Activated T-cell treated with anti-CD3 and anti-CD28 coated beads, Interleukin-2, amount 50 U/mL, for 24 hours (primary cell): ENCODE measurements around the gene EFHB.
A peak's percentile ranks its signal among the peaks of the same experiment; 100 is the strongest.
"Not testable (repeated sequence)": the region's sequence is repeated elsewhere in the genome, so short reads cannot be mapped to it uniquely, and the experiment has no call there.

Experiments
- DNase-seq: peaks from one replicate; pipeline ENCODE4 v3.0.0-alpha.2; 2020
- H3K27ac Mint-ChIP-seq: 2 replicates; pipeline ENCODE4 v1.8.0; 2020; ENCODE audit warnings: mild to moderate bottlenecking, mixed read lengths
- H3K27me3 Mint-ChIP-seq: 2 replicates; pipeline ENCODE4 v1.8.0; 2020; ENCODE audit warnings: mixed read lengths
- H3K36me3 Mint-ChIP-seq: 2 replicates; pipeline ENCODE4 v1.8.0; 2020; ENCODE audit warnings: low read depth, mixed read lengths
- H3K4me1 Mint-ChIP-seq: 2 replicates; pipeline ENCODE4 v1.8.0; 2020; ENCODE audit warnings: low read depth, mixed read lengths
- H3K4me3 Mint-ChIP-seq: 2 replicates; pipeline ENCODE4 v1.8.0; 2020; ENCODE audit warnings: mild to moderate bottlenecking, moderate library complexity, mixed read lengths
- H3K9me3 Mint-ChIP-seq: 2 replicates; pipeline ENCODE4 v1.8.0; 2020; ENCODE audit warnings: mixed read lengths

EFHB gene

DNA sequence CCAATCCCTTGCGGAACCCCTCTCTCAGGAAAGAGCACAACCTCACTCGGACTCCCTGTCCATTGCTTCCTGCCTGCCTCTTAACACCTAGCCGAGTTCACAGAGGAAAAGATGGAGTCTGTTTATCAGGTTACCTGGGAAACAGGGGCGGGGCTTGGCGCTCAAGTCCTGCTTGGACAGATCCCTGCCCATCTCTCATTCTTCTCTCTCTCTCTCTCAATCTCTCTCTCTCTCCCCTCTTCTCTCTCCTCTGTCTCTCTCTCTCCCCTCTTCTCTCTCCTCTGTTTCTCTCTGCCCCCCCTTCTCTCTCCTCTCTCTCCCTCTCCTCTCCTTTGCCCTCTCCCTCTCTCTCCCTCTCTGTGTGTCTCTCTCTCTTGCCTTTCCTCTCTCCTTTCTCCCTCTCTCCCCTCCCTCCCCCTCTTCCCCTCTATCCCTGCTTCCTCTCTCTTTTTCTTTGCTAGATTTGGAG, at the start of gene EFHB:
TSS of gene EFHB (minus strand) at position 120 of the 469 bp plus-strand sequence. CDS start 199 bp downstream, outside the sequence.
- Mint-ChIP-seq H3K9me3 (no peaks in the 10 kb centered on the region), H3K27ac (no peak within 1 kb of the TSS), H3K27me3 (peaks cover 15% of the 10 kb centered on the region), H3K4me1 (peaks cover 48% of the 10 kb centered on the region), H3K4me3 (no peak within 1 kb of the TSS), H3K36me3 (no peaks in the 10 kb centered on the region)
- DNase-seq: no peak

DNA sequence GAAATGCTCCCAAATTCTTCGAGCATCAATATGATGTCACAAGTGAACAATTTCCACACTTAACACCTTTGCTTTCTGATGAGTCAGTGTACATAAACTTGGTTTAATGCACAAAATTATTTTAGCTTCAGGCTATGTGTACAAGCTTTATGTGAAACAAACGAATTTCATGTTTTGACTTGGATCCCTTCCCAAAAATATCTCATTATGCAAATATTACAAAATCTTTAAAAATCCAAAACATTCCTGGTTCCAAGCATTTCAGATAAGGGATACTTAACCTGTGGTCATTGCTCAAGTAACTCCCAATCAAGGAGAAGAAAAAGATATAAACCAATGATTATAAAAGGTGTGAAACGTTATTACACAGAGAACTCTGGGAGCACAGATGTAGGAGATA, 38.0 kb upstream of the EFHB start:
- H3K4me1 Mint-ChIP-seq: peaks cover 35% of the 10 kb centered on the region
- no peak for DNase-seq
- no peaks in the 10 kb centered on the region for H3K27me3 Mint-ChIP-seq
- no peak overlapping the region for H3K4me3 Mint-ChIP-seq
- H3K36me3 Mint-ChIP-seq: peaks cover 74% of the 10 kb centered on the region
- H3K9me3 Mint-ChIP-seq: no peaks in the 10 kb centered on the region
- H3K27ac Mint-ChIP-seq: no peak overlapping the region

- no peaks in the 10 kb centered on the region for H3K9me3 Mint-ChIP-seq
- H3K4me3 Mint-ChIP-seq: no peak overlapping the region
- peak overlapping the region; percentile 28 for H3K27ac Mint-ChIP-seq
- H3K4me1 Mint-ChIP-seq: peaks cover 52% of the 10 kb centered on the region
- H3K27me3 Mint-ChIP-seq: no peaks in the 10 kb centered on the region
- H3K36me3 Mint-ChIP-seq: peaks cover 78% of the 10 kb centered on the region
- no peak for DNase-seq
These were observed 36.3 kb upstream of the EFHB start for GRCh38 chr3:19970327-19970726.

GRCh38 chr3:19967812-19968211, 33.8 kb upstream of the EFHB start:
- H3K9me3 Mint-ChIP-seq: no peaks in the 10 kb centered on the region
- H3K36me3 Mint-ChIP-seq: peaks cover 65% of the 10 kb centered on the region
- H3K27ac Mint-ChIP-seq: peak overlapping the region; percentile 65
- no peak overlapping the region for H3K4me3 Mint-ChIP-seq
- no peak for DNase-seq
- no peaks in the 10 kb centered on the region for H3K27me3 Mint-ChIP-seq
- H3K4me1 Mint-ChIP-seq: peaks cover 62% of the 10 kb centered on the region

GRCh38 chr3:19967208-19967607, 33.2 kb upstream of the EFHB start:
- Mint-ChIP-seq H3K27me3 (no peaks in the 10 kb centered on the region), H3K27ac (peak overlapping the region; percentile 37), H3K4me3 (no peak overlapping the region), H3K36me3 (peaks cover 64% of the 10 kb centered on the region), H3K4me1 (peaks cover 61% of the 10 kb centered on the region), H3K9me3 (no peaks in the 10 kb centered on the region)
- DNase-seq: no peak

- Mint-ChIP-seq H3K4me1 (peaks cover 74% of the 10 kb centered on the region), H3K27me3 (no peaks in the 10 kb centered on the region), H3K9me3 (no peaks in the 10 kb centered on the region), H3K4me3 (no peak overlapping the region), H3K36me3 (peaks cover 77% of the 10 kb centered on the region), H3K27ac (no peak overlapping the region)
- DNase-seq: no peak
These were observed 27.9 kb upstream of the EFHB start for GRCh38 chr3:19961960-19962359.

DNA sequence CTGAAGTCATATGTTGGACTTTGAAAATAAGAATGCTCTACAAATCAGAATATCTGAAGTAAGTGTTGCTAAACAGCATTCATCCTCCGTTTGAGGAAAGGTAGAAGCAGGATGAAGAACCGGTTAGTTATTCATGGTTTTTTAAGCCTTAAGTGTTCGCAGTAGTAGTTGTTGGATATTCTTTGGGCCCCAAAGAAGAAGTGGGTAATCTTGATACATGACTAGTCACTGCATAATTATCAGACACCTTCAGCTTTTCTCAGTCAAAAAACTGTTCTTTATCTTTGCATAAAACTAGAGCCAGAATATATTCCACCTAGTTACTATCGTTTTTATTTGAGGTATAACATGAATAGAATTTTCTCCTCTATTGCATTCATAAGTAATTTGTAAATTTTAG, 26.7 kb upstream of the EFHB start:
- Mint-ChIP-seq H3K27me3 (no peaks in the 10 kb centered on the region), H3K27ac (peak overlapping the region; percentile 37), H3K36me3 (peaks cover 77% of the 10 kb centered on the region), H3K9me3 (no peaks in the 10 kb centered on the region), H3K4me1 (peaks cover 68% of the 10 kb centered on the region), H3K4me3 (no peak overlapping the region)
- DNase-seq: no peak

DNA sequence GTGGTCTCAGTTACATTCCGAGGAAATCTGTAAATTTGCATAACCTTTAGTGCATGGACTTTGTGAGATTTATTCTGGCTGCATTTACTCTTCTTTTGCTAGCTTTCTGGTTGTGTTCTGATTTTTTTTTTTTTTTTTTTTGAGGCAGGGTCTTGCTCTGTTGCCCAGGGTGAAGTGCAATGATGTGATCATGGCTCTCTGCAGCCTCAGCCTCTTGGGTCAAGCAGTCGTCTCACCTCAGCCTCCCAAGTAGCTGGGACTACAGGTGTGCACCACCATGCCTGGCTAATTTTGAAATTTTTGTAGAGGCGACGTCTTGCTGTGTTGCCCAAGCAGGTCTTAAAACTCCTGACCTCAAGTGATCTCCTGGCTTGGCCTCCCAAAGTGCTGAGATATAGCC, 25.5 kb upstream of the EFHB start:
- DNase-seq: no peak
- no peaks in the 10 kb centered on the region for H3K9me3 Mint-ChIP-seq
- H3K36me3 Mint-ChIP-seq: peaks cover 80% of the 10 kb centered on the region
- peaks cover 71% of the 10 kb centered on the region for H3K4me1 Mint-ChIP-seq
- H3K4me3 Mint-ChIP-seq: no peak overlapping the region
- peak overlapping the region; percentile 44 for H3K27ac Mint-ChIP-seq
- no peaks in the 10 kb centered on the region for H3K27me3 Mint-ChIP-seq

DNA sequence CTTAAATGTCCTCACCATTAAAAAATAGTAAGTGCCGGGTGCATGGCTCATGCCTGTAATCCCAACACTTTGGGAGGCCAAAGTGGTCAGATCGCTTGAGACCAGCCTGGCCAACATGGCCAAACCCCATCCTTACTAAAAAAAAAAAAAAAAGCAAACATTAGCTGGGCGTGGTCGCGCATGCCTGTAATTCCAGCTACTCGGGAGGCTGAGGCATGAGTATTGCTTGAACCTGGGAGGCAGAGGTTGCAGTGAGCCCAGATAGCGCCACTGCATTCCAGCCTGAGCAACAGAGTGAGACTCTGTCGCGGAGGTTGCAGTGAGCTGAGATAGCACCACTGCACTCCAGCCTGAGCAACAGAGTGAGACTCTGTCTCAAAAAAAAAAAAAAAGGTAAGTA, 23.3 kb upstream of the EFHB start:
- H3K27ac Mint-ChIP-seq, H3K4me3 Mint-ChIP-seq, H3K9me3 Mint-ChIP-seq, DNase-seq, H3K27me3 Mint-ChIP-seq: not testable (repeated sequence)
- peaks cover 89% of the 10 kb centered on the region for H3K36me3 Mint-ChIP-seq
- H3K4me1 Mint-ChIP-seq: peaks cover 68% of the 10 kb centered on the region

- peaks cover 62% of the 10 kb centered on the region for H3K4me1 Mint-ChIP-seq
- H3K27ac Mint-ChIP-seq: no peak overlapping the region
- DNase-seq: no peak
- peaks cover 83% of the 10 kb centered on the region for H3K36me3 Mint-ChIP-seq
- H3K4me3 Mint-ChIP-seq: no peak overlapping the region
- H3K9me3 Mint-ChIP-seq: no peaks in the 10 kb centered on the region
- no peaks in the 10 kb centered on the region for H3K27me3 Mint-ChIP-seq
These were observed 20.7 kb upstream of the EFHB start for GRCh38 chr3:19954676-19955075.

GRCh38 chr3:19950316-19950715, 16.3 kb upstream of the EFHB start:
- DNase-seq: no peak
- Mint-ChIP-seq H3K27ac (no peak overlapping the region), H3K27me3 (no peaks in the 10 kb centered on the region), H3K9me3 (no peaks in the 10 kb centered on the region), H3K4me3 (no peak overlapping the region), H3K36me3 (peaks cover 76% of the 10 kb centered on the region), H3K4me1 (peaks cover 68% of the 10 kb centered on the region)

GRCh38 chr3:19948226-19948591, 14.2 kb upstream of the EFHB start:
- H3K4me1 Mint-ChIP-seq: peaks cover 62% of the 10 kb centered on the region

GRCh38 chr3:19947549-19948225, 13.7 kb upstream of the EFHB start:
- DNase-seq: peak; percentile 76
- H3K4me3 Mint-ChIP-seq: peak overlapping the region; percentile 99

More at GRCh38 chr3:19948226-19948591, 14.2 kb upstream of the EFHB start:
- H3K27me3 Mint-ChIP-seq: no peaks in the 10 kb centered on the region
- H3K9me3 Mint-ChIP-seq: no peaks in the 10 kb centered on the region
- H3K36me3 Mint-ChIP-seq: peaks cover 57% of the 10 kb centered on the region
- H3K4me3 Mint-ChIP-seq: peak overlapping the region; percentile 99
- peak overlapping the region; percentile 99 for H3K27ac Mint-ChIP-seq
- no peak for DNase-seq

DNA sequence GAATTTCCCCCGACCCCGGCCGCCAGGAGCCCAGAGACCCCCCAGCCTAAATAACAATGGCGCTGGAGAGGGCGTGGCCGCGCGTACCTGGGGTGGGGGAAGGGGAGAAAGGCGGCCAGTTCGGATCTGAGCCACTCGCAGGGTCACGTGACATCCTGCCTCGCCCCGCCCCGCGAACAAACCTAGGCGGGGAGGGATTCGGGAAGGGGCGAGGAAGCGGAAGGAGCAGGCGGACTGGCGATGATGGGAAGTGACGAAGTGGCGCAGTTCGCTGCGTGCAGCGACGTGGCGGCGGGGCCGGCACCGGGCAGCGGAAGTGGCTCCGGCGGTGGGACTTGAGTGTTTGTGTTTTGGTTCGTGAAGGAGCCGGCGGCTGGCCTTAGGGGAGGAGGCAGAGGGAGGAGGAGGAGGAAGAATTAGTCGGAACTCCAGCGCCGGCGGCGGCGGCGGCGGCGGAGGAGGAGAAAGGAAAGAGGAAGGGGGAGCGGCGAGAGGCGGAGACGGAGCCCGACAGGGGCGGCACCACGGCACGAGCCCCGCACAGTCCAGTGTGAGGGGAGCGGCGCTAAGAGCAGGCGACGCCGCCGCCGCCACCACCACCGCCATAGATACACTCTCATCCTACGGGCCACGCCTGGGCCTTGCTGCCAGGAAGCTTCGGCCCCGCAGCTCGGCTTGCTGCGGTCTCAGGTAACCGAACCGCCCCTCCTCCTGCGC, 13.0 kb upstream of the EFHB start, which contains the start of gene RAB5A:
TSS of gene RAB5A (plus strand) at position 266 of the 717 bp plus-strand sequence. CDS start 3,802 bp downstream, outside the sequence.
- DNase-seq: peak; percentile 97
- Mint-ChIP-seq H3K27ac (peak within 1 kb of the TSS; percentile 99), H3K4me1 (peaks cover 53% of the 10 kb centered on the region), H3K9me3 (no peaks in the 10 kb centered on the region), H3K4me3 (peak within 1 kb of the TSS; percentile 99), H3K27me3 (no peaks in the 10 kb centered on the region), H3K36me3 (peaks cover 45% of the 10 kb centered on the region)

More at GRCh38 chr3:19947549-19948225, 13.7 kb upstream of the EFHB start:
- Mint-ChIP-seq H3K27me3 (no peaks in the 10 kb centered on the region), H3K27ac (peak overlapping the region; percentile 99), H3K4me1 (peaks cover 58% of the 10 kb centered on the region), H3K36me3 (peaks cover 52% of the 10 kb centered on the region), H3K9me3 (no peaks in the 10 kb centered on the region)
